BE2C (cell line): ENCODE data around the gene POLD4.

Experiments used
- DNase-seq: peaks from one replicate; pipeline ENCODE4 v3.0.0-alpha.2; 2020
- H3K27me3 ChIP-seq: fragments of 250-450 bp; sonication (Bioruptor Pico); 2 replicates; pipeline ENCODE4 v1.5.1; 2020; ENCODE audit warnings: mild to moderate bottlenecking
- H3K36me3 ChIP-seq: fragments of 250-450 bp; sonication (Bioruptor Pico); 2 replicates; pipeline ENCODE4 v1.5.1; 2020; ENCODE audit warnings: mild to moderate bottlenecking
- H3K4me1 ChIP-seq: fragments of 250-450 bp; sonication (Bioruptor Pico); 2 replicates; pipeline ENCODE4 v1.5.1; 2020
- H3K4me3 ChIP-seq: 2 replicates; pipeline ENCODE4 v1.5.1; 2011; ENCODE audit warnings: low read depth, low read length
- H3K9me3 ChIP-seq: fragments of 250-450 bp; sonication (Bioruptor Pico); 2 replicates; pipeline ENCODE4 v1.5.1; 2020
- TF ChIP-seq, protein P1 (sequence below): IDR thresholded peaks from 2 replicates; pipeline ENCODE4 v1.5.1; 2012; ENCODE audit warnings: mild to moderate bottlenecking, low read depth, low read length

The POLD4 gene

GRCh38 chr11:67371911-67372320 is 18.6 kb upstream of the POLD4 start:
- no peak overlapping the region for H3K4me3 ChIP-seq
- no peaks in the 10 kb centered on the region for H3K9me3 ChIP-seq
- TF ChIP-seq, protein P1, sequence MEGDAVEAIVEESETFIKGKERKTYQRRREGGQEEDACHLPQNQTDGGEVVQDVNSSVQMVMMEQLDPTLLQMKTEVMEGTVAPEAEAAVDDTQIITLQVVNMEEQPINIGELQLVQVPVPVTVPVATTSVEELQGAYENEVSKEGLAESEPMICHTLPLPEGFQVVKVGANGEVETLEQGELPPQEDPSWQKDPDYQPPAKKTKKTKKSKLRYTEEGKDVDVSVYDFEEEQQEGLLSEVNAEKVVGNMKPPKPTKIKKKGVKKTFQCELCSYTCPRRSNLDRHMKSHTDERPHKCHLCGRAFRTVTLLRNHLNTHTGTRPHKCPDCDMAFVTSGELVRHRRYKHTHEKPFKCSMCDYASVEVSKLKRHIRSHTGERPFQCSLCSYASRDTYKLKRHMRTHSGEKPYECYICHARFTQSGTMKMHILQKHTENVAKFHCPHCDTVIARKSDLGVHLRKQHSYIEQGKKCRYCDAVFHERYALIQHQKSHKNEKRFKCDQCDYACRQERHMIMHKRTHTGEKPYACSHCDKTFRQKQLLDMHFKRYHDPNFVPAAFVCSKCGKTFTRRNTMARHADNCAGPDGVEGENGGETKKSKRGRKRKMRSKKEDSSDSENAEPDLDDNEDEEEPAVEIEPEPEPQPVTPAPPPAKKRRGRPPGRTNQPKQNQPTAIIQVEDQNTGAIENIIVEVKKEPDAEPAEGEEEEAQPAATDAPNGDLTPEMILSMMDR, result no peak
- H3K27me3 ChIP-seq, result peaks cover 28% of the 10 kb centered on the region
- peaks cover 8% of the 10 kb centered on the region; the same call in 1 of the 2 replicates for H3K4me1 ChIP-seq
- no peaks in the 10 kb centered on the region for H3K36me3 ChIP-seq
- no peak for DNase-seq

DNA sequence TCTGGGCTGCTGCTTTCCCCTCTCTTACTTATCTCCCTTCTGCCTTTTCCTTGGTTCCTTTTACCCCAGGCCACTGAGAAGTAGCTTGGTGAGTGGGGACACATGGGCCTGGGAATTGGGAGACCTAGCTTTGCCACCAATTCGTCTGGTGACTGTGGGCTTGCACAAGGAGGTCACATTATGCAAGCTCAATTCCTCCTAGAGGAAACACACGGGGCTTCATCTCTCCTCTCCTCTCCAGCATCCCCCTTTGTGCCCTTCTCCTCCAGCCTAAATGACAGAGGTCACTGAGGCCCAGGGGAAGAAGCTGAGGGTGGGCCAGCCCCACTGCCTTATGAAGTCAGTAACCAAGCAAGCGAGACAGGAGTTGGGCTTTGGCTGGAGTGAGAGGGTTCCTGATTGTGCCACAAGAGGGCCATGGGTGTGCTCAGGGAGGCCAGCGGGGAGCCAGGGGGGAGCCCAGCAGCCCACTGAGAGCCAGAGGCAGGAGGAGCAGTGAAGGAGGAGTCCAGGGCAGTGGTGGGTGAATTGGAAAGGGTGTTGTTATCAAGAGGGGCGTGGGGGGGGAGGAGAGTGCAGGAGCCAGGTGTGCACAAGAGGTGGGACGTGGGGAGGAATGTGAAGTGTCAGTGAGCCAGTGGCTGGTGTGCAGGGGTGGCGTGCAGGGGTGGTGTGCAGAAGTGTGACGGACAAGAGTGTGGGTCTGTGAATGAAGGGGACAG is 18.0 kb upstream of the POLD4 start:
- no peaks in the 10 kb centered on the region for H3K9me3 ChIP-seq
- DNase-seq, result no peak
- no peak overlapping the region for H3K4me3 ChIP-seq
- H3K27me3 ChIP-seq, result peaks cover 26% of the 10 kb centered on the region
- TF ChIP-seq, protein P1, result peak; percentile 48
- peaks cover 11% of the 10 kb centered on the region for H3K4me1 ChIP-seq
- no peaks in the 10 kb centered on the region for H3K36me3 ChIP-seq

- DNase-seq, result no peak
- Histone ChIP-seq H3K9me3 (no peaks in the 10 kb centered on the region), H3K4me3 (no peak overlapping the region), H3K36me3 (no peaks in the 10 kb centered on the region), H3K4me1 (peaks cover 11% of the 10 kb centered on the region), H3K27me3 (peaks cover 22% of the 10 kb centered on the region)
- TF ChIP-seq, protein P1, result no peak
Measured at GRCh38 chr11:67370351-67371076, 17.2 kb upstream of the POLD4 start.

- Histone ChIP-seq H3K27me3 (peaks cover 22% of the 10 kb centered on the region), H3K36me3 (no peaks in the 10 kb centered on the region), H3K4me3 (no peak overlapping the region), H3K4me1 (peaks cover 11% of the 10 kb centered on the region), H3K9me3 (no peaks in the 10 kb centered on the region)
- DNase-seq, result no peak
- TF ChIP-seq, protein P1, result no peak
Measured at GRCh38 chr11:67369801-67370284, 16.5 kb upstream of the POLD4 start.

DNA sequence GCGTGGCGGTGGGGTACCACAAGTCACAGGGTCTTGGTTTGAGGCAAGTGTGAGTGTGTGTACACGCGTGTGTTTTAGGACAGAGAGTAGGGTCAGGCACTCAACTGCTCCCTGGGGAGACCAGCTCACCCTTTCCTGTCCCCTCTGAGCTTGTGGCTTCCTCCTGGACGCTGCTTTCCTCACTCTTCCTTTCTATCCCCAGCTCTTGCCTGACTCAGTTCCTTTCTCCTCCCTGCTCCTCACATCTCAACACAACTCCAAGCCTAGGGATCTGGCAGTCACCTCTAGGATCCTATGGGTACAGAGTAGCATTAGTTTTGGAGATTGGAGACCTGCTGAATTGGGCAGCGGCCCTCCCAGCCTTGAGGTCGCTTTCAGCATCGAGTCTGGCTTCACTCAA is 15.9 kb upstream of the POLD4 start:
- H3K27me3 ChIP-seq, result peaks cover 18% of the 10 kb centered on the region
- TF ChIP-seq, protein P1, result no peak

GRCh38 chr11:67368621-67369020 is 15.3 kb upstream of the POLD4 start:
- TF ChIP-seq, protein P1, result no peak
- no peak for DNase-seq
- Histone ChIP-seq H3K4me1 (peaks cover 3% of the 10 kb centered on the region; the same call in 1 of the 2 replicates), H3K27me3 (peaks cover 12% of the 10 kb centered on the region), H3K4me3 (no peak overlapping the region), H3K9me3 (no peaks in the 10 kb centered on the region), H3K36me3 (no peaks in the 10 kb centered on the region)

More for the DNA sequence above, 15.9 kb upstream of the POLD4 start:
- Histone ChIP-seq H3K36me3 (no peaks in the 10 kb centered on the region), H3K4me3 (no peak overlapping the region), H3K4me1 (peaks cover 8% of the 10 kb centered on the region), H3K9me3 (no peaks in the 10 kb centered on the region)
- no peak for DNase-seq
